HepG2 (cell line): Measurements from ENCODE around the gene KMT2A. TPM values are rescaled to one million over a fixed set of nuclear protein-coding genes. Genes with fewer than 3 reads are reported as not detected.

Experiments used
- ETV6 ChIP-seq: sonication (generic); formaldehyde crosslinking; conservative IDR thresholded peaks from 2 replicates; pipeline ENCODE4 v1.4.0; 2020; ENCODE audit warnings: missing genetic modification reagents
- KDM4B ChIP-seq: sonication (generic); formaldehyde crosslinking; IDR thresholded peaks from 2 replicates; pipeline ENCODE4 v1.4.0; 2020; ENCODE audit warnings: missing genetic modification reagents
- NCOA5 ChIP-seq: sonication (generic); formaldehyde crosslinking; IDR thresholded peaks from 2 replicates; pipeline ENCODE4 v1.4.0; 2020; ENCODE audit warnings: missing genetic modification reagents
- SAFB2 ChIP-seq: sonication (generic); formaldehyde crosslinking; IDR thresholded peaks from 2 replicates; pipeline ENCODE4 v1.5.1; 2020; ENCODE audit warnings: missing genetic modification reagents, low read depth, mild to moderate bottlenecking, borderline replicate concordance
- SATB2 ChIP-seq: sonication (generic); formaldehyde crosslinking; IDR thresholded peaks from 2 replicates; pipeline ENCODE4 v1.5.0; 2020; ENCODE audit warnings: missing genetic modification reagents
- SNAI1 ChIP-seq: sonication (generic); formaldehyde crosslinking; IDR thresholded peaks from 2 replicates; pipeline ENCODE4 v1.5.0; 2020; ENCODE audit warnings: mild to moderate bottlenecking, missing genetic modification reagents, borderline replicate concordance
- WIZ ChIP-seq: sonication (generic); formaldehyde crosslinking; IDR thresholded peaks from 2 replicates; pipeline ENCODE4 v1.5.1; 2020; ENCODE audit warnings: mild to moderate bottlenecking, missing genetic modification reagents
- ZBTB42 ChIP-seq: sonication (generic); formaldehyde crosslinking; IDR thresholded peaks from 2 replicates; pipeline ENCODE4 v1.5.0; 2020; ENCODE audit warnings: mild to moderate bottlenecking, missing genetic modification reagents
- ZNF232 ChIP-seq: sonication (generic); formaldehyde crosslinking; IDR thresholded peaks from 2 replicates; pipeline ENCODE4 v1.4.0; 2020; ENCODE audit warnings: missing genetic modification reagents, borderline replicate concordance
- ZNF556 ChIP-seq: sonication (generic); formaldehyde crosslinking; IDR thresholded peaks from 2 replicates; pipeline ENCODE4 v1.4.0; 2020; ENCODE audit warnings: mild to moderate bottlenecking, missing genetic modification reagents, borderline replicate concordance
- ZNF598 ChIP-seq: sonication (generic); formaldehyde crosslinking; IDR thresholded peaks from 2 replicates; pipeline ENCODE4 v1.5.1; 2020; ENCODE audit warnings: mild to moderate bottlenecking, missing genetic modification reagents, borderline replicate concordance
- ZNF609 ChIP-seq: sonication (generic); formaldehyde crosslinking; IDR thresholded peaks from 2 replicates; pipeline ENCODE4 v1.4.0; 2020; ENCODE audit warnings: mild to moderate bottlenecking, missing genetic modification reagents, borderline replicate concordance
- ZNF629 ChIP-seq: sonication (generic); formaldehyde crosslinking; conservative IDR thresholded peaks from 2 replicates; pipeline ENCODE4 v1.5.0; 2020; ENCODE audit warnings: missing genetic modification reagents
- ZNF83 ChIP-seq: sonication (generic); formaldehyde crosslinking; IDR thresholded peaks from 2 replicates; pipeline ENCODE4 v1.4.0; 2020; ENCODE audit warnings: missing genetic modification reagents, mild to moderate bottlenecking, borderline replicate concordance
- polyA plus RNA-seq, 8 experiments: library from polyadenylated mRNA; depleted of rRNA in 3 of 8; stranded (reverse) in 7 of 8; unstranded in 1 of 8; fragments of >200 nt; fragmentation: Illumina TruSeq in 4 of 8; extraction: Trizol in 4 of 8; gene quantifications; 2 replicates each; pipeline versions ENCODE4 v1.2.1 to v1.2.3, GENCODE V29; 2011 to 2016; ENCODE audit warnings: low read depth in 4 of 8, missing spikeins in 1 of 8, mixed read lengths in 1 of 8; ENCODE audit not compliant: insufficient read depth in 1 of 8
- total RNA-seq, 5 experiments: library from RNA; depleted of rRNA; stranded (reverse); fragments of >200 nt; fragmentation: Illumina TruSeq; extraction: Trizol; gene quantifications; 2 replicates each; pipeline ENCODE4 v1.2.3, GENCODE V29; 2016; ENCODE audit warnings: low read depth in 1 of 5
- TF ChIP-seq, protein P1 (sequence below): sonication (generic); formaldehyde crosslinking; IDR thresholded peaks from 2 replicates; pipeline ENCODE4 v1.8.0; 2022; ENCODE audit warnings: missing genetic modification reagents, mild to moderate bottlenecking, inconsistent platforms, borderline replicate concordance
- TF ChIP-seq, protein P2 (sequence below): sonication (generic); formaldehyde crosslinking; IDR thresholded peaks from 2 replicates; pipeline ENCODE4 v1.4.0; 2020; ENCODE audit warnings: mild to moderate bottlenecking, missing genetic modification reagents, borderline replicate concordance

Gene KMT2A
- total and polyA plus RNA-seq, 2 of the 13 experiments (the other 11 are each of a cell fraction or from before 2014, with no cell fraction given): 12.4 to 20.0 TPM

- TF ChIP-seq ZNF556 (0 out of 2 replicates have a peak, but pooled peaks have one; percentile 45), ZNF609 (CRISPR knock-in tag) (no peak), ZNF598 (CRISPR knock-in tag) (0 out of 2 replicates have a peak, but pooled peaks have one; percentile 49), ZNF629 (CRISPR knock-in tag) (no peak), SAFB2 (peak; percentile 65; the same call in 1 of the 2 replicates), ZBTB42 (CRISPR knock-in tag) (peak; percentile 74), ETV6 (CRISPR knock-in tag) (no peak), NCOA5 (no peak), SATB2 (no peak), KDM4B (CRISPR knock-in tag) (no peak), ZNF232 (CRISPR knock-in tag) (0 out of 2 replicates have a peak, but pooled peaks have one; percentile 35), ZNF83 (CRISPR knock-in tag) (no peak), WIZ (CRISPR knock-in tag) (peak; percentile 57; the same call in 1 of the 2 replicates), SNAI1 (CRISPR knock-in tag) (no peak)
- TF ChIP-seq, protein P1, sequence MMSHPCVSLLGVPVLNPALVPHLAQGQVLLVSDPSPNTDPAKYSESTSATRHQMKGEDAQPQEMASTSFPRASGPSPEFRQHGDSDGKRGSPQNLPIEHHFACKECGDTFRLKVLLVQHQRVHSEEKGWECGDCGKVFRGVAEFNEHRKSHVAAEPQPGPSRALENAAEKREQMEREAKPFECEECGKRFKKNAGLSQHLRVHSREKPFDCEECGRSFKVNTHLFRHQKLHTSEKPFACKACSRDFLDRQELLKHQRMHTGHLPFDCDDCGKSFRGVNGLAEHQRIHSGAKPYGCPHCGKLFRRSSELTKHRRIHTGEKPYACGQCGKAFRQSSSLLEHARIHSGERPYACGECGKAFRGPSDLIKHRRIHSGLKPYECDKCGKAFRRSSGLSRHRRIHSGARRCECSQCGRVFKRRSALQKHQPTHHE (CRISPR knock-in tag): no peak
- TF ChIP-seq, protein P2, sequence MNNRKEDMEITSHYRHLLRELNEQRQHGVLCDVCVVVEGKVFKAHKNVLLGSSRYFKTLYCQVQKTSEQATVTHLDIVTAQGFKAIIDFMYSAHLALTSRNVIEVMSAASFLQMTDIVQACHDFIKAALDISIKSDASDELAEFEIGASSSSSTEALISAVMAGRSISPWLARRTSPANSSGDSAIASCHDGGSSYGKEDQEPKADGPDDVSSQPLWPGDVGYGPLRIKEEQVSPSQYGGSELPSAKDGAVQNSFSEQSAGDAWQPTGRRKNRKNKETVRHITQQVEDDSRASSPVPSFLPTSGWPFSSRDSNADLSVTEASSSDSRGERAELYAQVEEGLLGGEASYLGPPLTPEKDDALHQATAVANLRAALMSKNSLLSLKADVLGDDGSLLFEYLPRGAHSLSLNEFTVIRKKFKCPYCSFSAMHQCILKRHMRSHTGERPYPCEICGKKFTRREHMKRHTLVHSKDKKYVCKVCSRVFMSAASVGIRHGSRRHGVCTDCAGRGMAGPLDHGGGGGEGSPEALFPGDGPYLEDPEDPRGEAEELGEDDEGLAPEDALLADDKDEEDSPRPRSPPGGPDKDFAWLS: no peak
- TF ChIP-seq, all 625 proteins: peak for 117
Measured at GRCh38 chr11:118434553-118435289, 1.6 kb upstream of the KMT2A start (continued).
